ENCODE measurements around the gene SLC6A13.

GRCh38 chr12:267581-268482 lies 5.2 kb upstream of the SLC6A13 start:
- no peak for TF ChIP-seq CTCF (IDR thresholded peaks at IDR 0.05)
- TF ChIP-seq EZH2 (IDR thresholded peaks at IDR 0.05; ENCODE audit: borderline replicate concordance, insufficient read depth, low read depth, low read length, poor library complexity, severe bottlenecking) = no peak

All from B cell (primary cell).